HFFc6 (cell line): ENCODE measurements around the gene KREMEN1. TPM values are rescaled to one million over a fixed set of nuclear protein-coding genes. Genes with fewer than 3 reads are reported as not detected.

Source experiments
- DNase-seq: peaks from one replicate; pipeline ENCODE4 v3.0.0-alpha.2; 2018
- H3K27ac Mint-ChIP-seq: 2 replicates; pipeline ENCODE4 v1.8.0; 2020; ENCODE audit warnings: mild to moderate bottlenecking, mixed read lengths
- H3K27me3 Mint-ChIP-seq: 2 replicates; pipeline ENCODE4 v1.8.0; 2021; ENCODE audit warnings: mild to moderate bottlenecking, moderate library complexity, mixed read lengths; ENCODE audit not compliant: insufficient read depth
- H3K36me3 Mint-ChIP-seq: 2 replicates; pipeline ENCODE4 v1.8.0; 2021; ENCODE audit warnings: low read depth, mixed read lengths
- H3K4me1 Mint-ChIP-seq: 2 replicates; pipeline ENCODE4 v1.8.0; 2020; ENCODE audit warnings: low read depth, mixed read lengths
- H3K4me3 Mint-ChIP-seq: 2 replicates; pipeline ENCODE4 v1.8.0; 2020; ENCODE audit warnings: mild to moderate bottlenecking, moderate library complexity, mixed read lengths
- H3K9me3 Mint-ChIP-seq: 2 replicates; pipeline ENCODE4 v1.8.0; 2020; ENCODE audit warnings: mild to moderate bottlenecking, mixed read lengths
- total RNA-seq, 6 experiments: library from RNA; stranded (reverse); fragmentation: NEBNext Ultra II Directional; extraction: Animal tissue kit (Norgen Biotek cat#: 25700); gene quantifications; 2 replicates in 1 of 6; 3 replicates in 5 of 6; pipeline ENCODE4 v1.2.3, GENCODE V29; 2021
- TF ChIP-seq, protein P1 (sequence below): fragments of 200-600 bp; sonication (generic); IDR thresholded peaks from 2 replicates; pipeline ENCODE4 v1.5.0; 2021; ENCODE audit warnings: antibody characterized with exemption, mild to moderate bottlenecking

KREMEN1 gene
- total RNA-seq, 6 experiments from 2014 or later, result 0.50 to 1.1 (median 0.59) TPM

- no peaks in the 10 kb centered on the region for H3K36me3 Mint-ChIP-seq
- peaks cover 47% of the 10 kb centered on the region for H3K4me1 Mint-ChIP-seq
- peak overlapping the region; percentile 98 for H3K27ac Mint-ChIP-seq
- peak overlapping the region; percentile 78 for H3K4me3 Mint-ChIP-seq
- no peaks in the 10 kb centered on the region; the same call in 1 of the 2 replicates for H3K27me3 Mint-ChIP-seq
- no peaks in the 10 kb centered on the region for H3K9me3 Mint-ChIP-seq
- DNase-seq, result peak; percentile 62
- TF ChIP-seq, protein P1, sequence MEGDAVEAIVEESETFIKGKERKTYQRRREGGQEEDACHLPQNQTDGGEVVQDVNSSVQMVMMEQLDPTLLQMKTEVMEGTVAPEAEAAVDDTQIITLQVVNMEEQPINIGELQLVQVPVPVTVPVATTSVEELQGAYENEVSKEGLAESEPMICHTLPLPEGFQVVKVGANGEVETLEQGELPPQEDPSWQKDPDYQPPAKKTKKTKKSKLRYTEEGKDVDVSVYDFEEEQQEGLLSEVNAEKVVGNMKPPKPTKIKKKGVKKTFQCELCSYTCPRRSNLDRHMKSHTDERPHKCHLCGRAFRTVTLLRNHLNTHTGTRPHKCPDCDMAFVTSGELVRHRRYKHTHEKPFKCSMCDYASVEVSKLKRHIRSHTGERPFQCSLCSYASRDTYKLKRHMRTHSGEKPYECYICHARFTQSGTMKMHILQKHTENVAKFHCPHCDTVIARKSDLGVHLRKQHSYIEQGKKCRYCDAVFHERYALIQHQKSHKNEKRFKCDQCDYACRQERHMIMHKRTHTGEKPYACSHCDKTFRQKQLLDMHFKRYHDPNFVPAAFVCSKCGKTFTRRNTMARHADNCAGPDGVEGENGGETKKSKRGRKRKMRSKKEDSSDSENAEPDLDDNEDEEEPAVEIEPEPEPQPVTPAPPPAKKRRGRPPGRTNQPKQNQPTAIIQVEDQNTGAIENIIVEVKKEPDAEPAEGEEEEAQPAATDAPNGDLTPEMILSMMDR, result no peak
Observed at GRCh38 chr22:29043906-29044575, 28.8 kb upstream of the KREMEN1 start.

GRCh38 chr22:29044657-29045176, 28.1 kb upstream of the KREMEN1 start:
- no peaks in the 10 kb centered on the region for H3K36me3 Mint-ChIP-seq
- no peaks in the 10 kb centered on the region; the same call in 1 of the 2 replicates for H3K27me3 Mint-ChIP-seq
- TF ChIP-seq, protein P1, result no peak
- peak; percentile 74 for DNase-seq
- H3K9me3 Mint-ChIP-seq, result no peaks in the 10 kb centered on the region
- H3K4me1 Mint-ChIP-seq, result peaks cover 47% of the 10 kb centered on the region
- peak overlapping the region; percentile 98 for H3K27ac Mint-ChIP-seq
- peak overlapping the region; percentile 78 for H3K4me3 Mint-ChIP-seq

GRCh38 chr22:29048822-29049654, 23.8 kb upstream of the KREMEN1 start:
- TF ChIP-seq, protein P1, result no peak
- Mint-ChIP-seq H3K27ac (no peak overlapping the region), H3K27me3 (peaks cover 2% of the 10 kb centered on the region; the same call in 1 of the 2 replicates), H3K4me3 (no peak overlapping the region), H3K4me1 (peaks cover 17% of the 10 kb centered on the region), H3K36me3 (no peaks in the 10 kb centered on the region), H3K9me3 (no peaks in the 10 kb centered on the region)
- DNase-seq, result no peak

DNA sequence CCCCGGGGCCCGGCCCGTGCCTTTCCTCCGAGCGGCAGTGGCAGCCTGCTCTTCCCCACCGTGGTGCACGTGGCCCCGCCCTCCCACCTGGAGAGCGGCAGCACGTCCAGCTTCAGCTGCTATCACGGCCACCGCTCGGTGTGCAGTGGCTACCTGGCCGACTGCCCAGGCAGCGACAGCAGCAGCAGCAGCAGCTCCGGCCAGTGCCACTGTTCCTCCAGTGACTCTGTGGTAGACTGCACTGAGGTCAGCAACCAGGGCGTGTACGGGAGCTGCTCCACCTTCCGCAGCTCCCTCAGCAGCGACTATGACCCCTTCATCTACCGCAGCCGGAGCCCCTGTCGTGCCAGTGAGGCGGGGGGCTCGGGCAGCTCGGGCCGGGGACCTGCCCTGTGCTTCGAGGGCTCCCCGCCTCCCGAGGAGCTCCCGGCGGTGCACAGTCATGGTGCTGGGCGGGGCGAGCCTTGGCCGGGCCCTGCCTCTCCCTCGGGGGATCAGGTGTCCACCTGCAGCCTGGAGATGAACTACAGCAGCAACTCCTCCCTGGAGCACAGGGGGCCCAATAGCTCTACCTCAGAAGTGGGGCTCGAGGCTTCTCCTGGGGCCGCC, 23.1 kb upstream of the KREMEN1 start:
- no peak overlapping the region for H3K4me3 Mint-ChIP-seq
- TF ChIP-seq, protein P1, result no peak
- DNase-seq, result no peak
- no peaks in the 10 kb centered on the region for H3K36me3 Mint-ChIP-seq
- H3K27me3 Mint-ChIP-seq, result peaks cover 2% of the 10 kb centered on the region; the same call in 1 of the 2 replicates
- H3K9me3 Mint-ChIP-seq, result no peaks in the 10 kb centered on the region
- peaks cover 9% of the 10 kb centered on the region for H3K4me1 Mint-ChIP-seq
- no peak overlapping the region for H3K27ac Mint-ChIP-seq

DNA sequence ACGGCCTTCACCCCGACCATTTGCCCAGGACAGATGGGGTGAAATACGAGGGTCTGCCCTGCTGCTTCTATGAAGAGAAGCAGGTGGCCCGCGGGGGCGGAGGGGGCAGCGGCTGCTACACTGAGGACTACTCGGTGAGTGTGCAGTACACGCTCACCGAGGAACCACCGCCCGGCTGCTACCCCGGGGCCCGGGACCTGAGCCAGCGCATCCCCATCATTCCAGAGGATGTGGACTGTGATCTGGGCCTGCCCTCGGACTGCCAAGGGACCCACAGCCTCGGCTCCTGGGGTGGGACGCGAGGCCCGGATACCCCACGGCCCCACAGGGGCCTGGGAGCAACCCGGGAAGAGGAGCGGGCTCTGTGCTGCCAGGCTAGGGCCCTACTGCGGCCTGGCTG, 22.4 kb upstream of the KREMEN1 start:
- Mint-ChIP-seq H3K9me3 (no peaks in the 10 kb centered on the region), H3K4me1 (0 out of 2 replicates have a peak, but pooled peaks cover 4% of the 10 kb centered on the region), H3K27ac (no peak overlapping the region), H3K36me3 (no peaks in the 10 kb centered on the region), H3K27me3 (peaks cover 2% of the 10 kb centered on the region; the same call in 1 of the 2 replicates), H3K4me3 (no peak overlapping the region)
- TF ChIP-seq, protein P1, result no peak
- no peak for DNase-seq
